Astrocyte (in vitro differentiated cells and primary cell): ENCODE data around the gene OSBPL1A. TPM values are rescaled to one million over a fixed set of nuclear protein-coding genes. Genes with fewer than 3 reads are reported as not detected.
"Not testable (repeated sequence)": the region's sequence is repeated elsewhere in the genome, so short reads cannot be mapped to it uniquely, and the experiment has no call there.

Experiments used
- DNase-seq: peaks from one replicate; pipeline ENCODE4 v3.0.0-alpha.2; 2010; ENCODE audit warnings: low read depth
- FAIRE-seq: peaks from 2 replicates; lab custom pipeline; 2011; peaks lifted over from hg19 to GRCh38; lab: Jason Lieb, UNC
- H2AFZ ChIP-seq: 2 replicates; pipeline ENCODE4 v1.6.0; 2012; ENCODE audit warnings: low read depth, low read length, inconsistent platforms
- H3K27ac ChIP-seq: 2 replicates; pipeline ENCODE4 v1.5.1; 2011; ENCODE audit warnings: low read depth, low read length, inconsistent platforms
- H3K27me3 ChIP-seq: 2 replicates; pipeline ENCODE4 v1.6.0; 2011; ENCODE audit warnings: low read length, inconsistent platforms; ENCODE audit not compliant: insufficient read depth
- H3K36me3 ChIP-seq: 2 replicates; pipeline ENCODE4 v1.5.1; 2011; ENCODE audit warnings: low read length, inconsistent platforms; ENCODE audit not compliant: insufficient read depth
- H3K4me1 ChIP-seq: 2 replicates; pipeline ENCODE4 v1.5.1; 2011; ENCODE audit warnings: low read length, inconsistent platforms; ENCODE audit not compliant: insufficient read depth
- H3K4me2 ChIP-seq: 2 replicates; pipeline ENCODE4 v1.6.0; 2012; ENCODE audit warnings: low read length, inconsistent platforms
- H3K4me3 ChIP-seq: 2 replicates; pipeline ENCODE4 v1.5.1; 2011; ENCODE audit warnings: low read depth, mild to moderate bottlenecking, low read length, inconsistent platforms; ENCODE audit not compliant: insufficient read depth
- H3K79me2 ChIP-seq: 2 replicates; pipeline ENCODE4 v1.6.0; 2012; ENCODE audit warnings: mild to moderate bottlenecking, low read length, inconsistent platforms; ENCODE audit not compliant: insufficient read depth
- H3K9ac ChIP-seq: 2 replicates; pipeline ENCODE4 v1.6.0; 2012; ENCODE audit warnings: mild to moderate bottlenecking, low read length, inconsistent platforms
- H3K9me3 ChIP-seq: 2 replicates; pipeline ENCODE4 v1.5.1; 2012; ENCODE audit warnings: low read depth, mild to moderate bottlenecking, low read length, inconsistent platforms; ENCODE audit not compliant: insufficient read depth
- H4K20me1 ChIP-seq: 2 replicates; pipeline ENCODE4 v1.6.0; 2012; ENCODE audit warnings: low read length, inconsistent platforms; ENCODE audit not compliant: insufficient read depth
- H3K27ac Mint-ChIP-seq: one replicate; pipeline ENCODE4 v1.8.0; 2021; ENCODE audit warnings: mild to moderate bottlenecking, mixed read lengths; ENCODE audit not compliant: unreplicated experiment
- H3K27me3 Mint-ChIP-seq: one replicate; pipeline ENCODE4 v1.8.0; 2021; ENCODE audit warnings: low read depth, mixed read lengths; ENCODE audit not compliant: unreplicated experiment
- H3K36me3 Mint-ChIP-seq: one replicate; pipeline ENCODE4 v1.8.0; 2021; ENCODE audit warnings: low read depth, mixed read lengths; ENCODE audit not compliant: unreplicated experiment
- H3K4me1 Mint-ChIP-seq: one replicate; pipeline ENCODE4 v1.8.0; 2021; ENCODE audit warnings: low read depth, mixed read lengths; ENCODE audit not compliant: unreplicated experiment
- H3K4me3 Mint-ChIP-seq: one replicate; pipeline ENCODE4 v1.8.0; 2021; ENCODE audit warnings: mild to moderate bottlenecking, moderate library complexity, mixed read lengths; ENCODE audit not compliant: unreplicated experiment
- H3K9me3 Mint-ChIP-seq: one replicate; pipeline ENCODE4 v1.8.0; 2021; ENCODE audit warnings: mild to moderate bottlenecking, mixed read lengths; ENCODE audit not compliant: unreplicated experiment
- CTCF ChIP-seq: IDR thresholded peaks from 2 replicates; pipeline ENCODE4 v1.5.1; 2011; ENCODE audit warnings: low read depth, mild to moderate bottlenecking, inconsistent platforms, low read length, moderate library complexity; ENCODE audit not compliant: insufficient read depth
- EZH2 ChIP-seq: IDR thresholded peaks from 2 replicates; pipeline ENCODE4 v1.6.1; 2012; ENCODE audit warnings: mild to moderate bottlenecking, low read length, inconsistent platforms; ENCODE audit not compliant: insufficient read depth
- total RNA-seq: library from RNA; stranded (reverse); gene quantifications from 2 replicates; pipeline ENCODE4 v1.2.1, GENCODE V29; 2021

Gene OSBPL1A
- total RNA-seq, 1 donor from 2014 or later = 27.7 TPM

- no peak for FAIRE-seq
Measured at GRCh38 chr18:24381126-24381525, 16.5 kb downstream of the OSBPL1A start.

GRCh38 chr18:24380163-24380747 lies 17.4 kb downstream of the OSBPL1A start:
- Mint-ChIP-seq H3K27ac (no peak overlapping the region), H3K4me3 (no peak overlapping the region), H3K4me1 (peaks cover 3% of the 10 kb centered on the region), H3K9me3 (no peaks in the 10 kb centered on the region), H3K36me3 (peaks cover 5% of the 10 kb centered on the region), H3K27me3 (no peaks in the 10 kb centered on the region)
- no peak for TF ChIP-seq EZH2
- no peak for TF ChIP-seq CTCF
- Histone ChIP-seq H3K79me2 (no peaks in the 10 kb centered on the region), H3K36me3 (no peaks in the 10 kb centered on the region), H3K27me3 (no peaks in the 10 kb centered on the region), H3K4me1 (no peaks in the 10 kb centered on the region), H4K20me1 (no peaks in the 10 kb centered on the region), H3K9ac (no peak overlapping the region), H3K9me3 (no peaks in the 10 kb centered on the region), H3K4me2 (no peak overlapping the region), H3K4me3 (no peak overlapping the region), H3K27ac (no peak overlapping the region), H2AFZ (no peak overlapping the region)
- FAIRE-seq (no peak), DNase-seq (no peak)

More at GRCh38 chr18:24381126-24381525, 16.5 kb downstream of the OSBPL1A start:
- Mint-ChIP-seq H3K9me3 (no peaks in the 10 kb centered on the region), H3K4me3 (no peak overlapping the region), H3K27me3 (no peaks in the 10 kb centered on the region), H3K36me3 (no peaks in the 10 kb centered on the region), H3K27ac (no peak overlapping the region), H3K4me1 (peaks cover 3% of the 10 kb centered on the region)
- no peak overlapping the region for H3K4me2 ChIP-seq
- TF ChIP-seq EZH2 (no peak), CTCF (no peak)
- H2AFZ ChIP-seq = no peak overlapping the region
- no peaks in the 10 kb centered on the region for H3K36me3 ChIP-seq
- H3K27ac ChIP-seq = no peak overlapping the region
- no peak overlapping the region for H3K4me3 ChIP-seq
- H3K79me2 ChIP-seq = no peaks in the 10 kb centered on the region
- H3K4me1 ChIP-seq = no peaks in the 10 kb centered on the region
- no peak overlapping the region for H3K9ac ChIP-seq
- H4K20me1 ChIP-seq = no peaks in the 10 kb centered on the region
- no peak for DNase-seq
- H3K27me3 ChIP-seq = no peaks in the 10 kb centered on the region
- no peaks in the 10 kb centered on the region for H3K9me3 ChIP-seq

GRCh38 chr18:24378598-24378997 lies 19.0 kb downstream of the OSBPL1A start:
- FAIRE-seq (no peak), DNase-seq (no peak)
- Histone ChIP-seq H3K36me3 (no peaks in the 10 kb centered on the region), H3K79me2 (no peaks in the 10 kb centered on the region), H3K4me3 (no peak overlapping the region), H3K4me2 (no peak overlapping the region), H3K27me3 (no peaks in the 10 kb centered on the region), H4K20me1 (no peaks in the 10 kb centered on the region), H3K27ac (no peak overlapping the region), H3K9ac (no peak overlapping the region), H3K9me3 (no peaks in the 10 kb centered on the region), H2AFZ (no peak overlapping the region), H3K4me1 (no peaks in the 10 kb centered on the region)
- H3K9me3 Mint-ChIP-seq = no peaks in the 10 kb centered on the region
- no peak overlapping the region for H3K27ac Mint-ChIP-seq
- peaks cover 3% of the 10 kb centered on the region for H3K4me1 Mint-ChIP-seq
- H3K27me3 Mint-ChIP-seq = no peaks in the 10 kb centered on the region
- H3K4me3 Mint-ChIP-seq = no peak overlapping the region
- H3K36me3 Mint-ChIP-seq = peaks cover 5% of the 10 kb centered on the region
- TF ChIP-seq EZH2 (no peak), CTCF (no peak)

- FAIRE-seq, H3K36me3 ChIP-seq, H3K4me1 ChIP-seq, H3K27me3 Mint-ChIP-seq, H3K9me3 Mint-ChIP-seq, H3K9ac ChIP-seq, H3K27me3 ChIP-seq, H3K4me2 ChIP-seq, H3K79me2 ChIP-seq, H3K4me3 Mint-ChIP-seq, H2AFZ ChIP-seq, H3K27ac ChIP-seq, H4K20me1 ChIP-seq, DNase-seq, H3K4me3 ChIP-seq, H3K9me3 ChIP-seq, H3K27ac Mint-ChIP-seq, H3K4me1 Mint-ChIP-seq: not testable (repeated sequence)
- peaks cover 13% of the 10 kb centered on the region for H3K36me3 Mint-ChIP-seq
Measured at GRCh38 chr18:24376531-24376930, 21.1 kb downstream of the OSBPL1A start.
